GM11168 (cell line): ENCODE results near the gene MCOLN2.
"Not testable (repeated sequence)": the region's sequence is repeated elsewhere in the genome, so short reads cannot be mapped to it uniquely, and the experiment has no call there.

Experiments used
- in situ Hi-C: fragments of 300-500 bp; cut with MboI; formaldehyde crosslinking; loops from one replicate; pipeline ENCODE4 v1.12.0; 2022; ENCODE audit warnings: low sequenced_read_pairs; ENCODE audit not compliant: unreplicated experiment

Gene MCOLN2

GRCh38 chr1:84996846-84997666 lies at the start of gene MCOLN2:
Gene MCOLN2, minus strand, starts transcription at chr1:84997113. Its CDS starts 241 bp downstream, at chr1:84996872.
- in situ Hi-C loops, result no loop called here

GRCh38 chr1:85042413-85042812 lies 45.5 kb upstream of the MCOLN2 start:
- in situ Hi-C loops, result no loop called here

- in situ Hi-C loops, result no loop called here
These were observed 44.9 kb upstream of the MCOLN2 start for GRCh38 chr1:85041793-85042192.

GRCh38 chr1:85033221-85033620 lies 36.3 kb upstream of the MCOLN2 start:
- in situ Hi-C loops, result no loop called here

GRCh38 chr1:85030536-85030935 lies 33.6 kb upstream of the MCOLN2 start:
- in situ Hi-C loops, result no loop called here

- in situ Hi-C loops, result loop anchor here (5.0 kb wide), 1 partner anchor 81 kb away; no protein-coding TSS in a partner anchor
These were observed 31.2 kb upstream of the MCOLN2 start for GRCh38 chr1:85028151-85028550.

- in situ Hi-C loops, result loop anchor here (5.0 kb wide), 1 partner anchor 80 kb away; no protein-coding TSS in a partner anchor
These were observed 30.5 kb upstream of the MCOLN2 start for GRCh38 chr1:85027242-85027983.

- in situ Hi-C loops, result loop anchor here (5.0 kb wide), 1 partner anchor 79 kb away; no protein-coding TSS in a partner anchor
These were observed 29.0 kb upstream of the MCOLN2 start for GRCh38 chr1:85025940-85026339.

- in situ Hi-C loops, result loop anchor here (5.0 kb wide), 1 partner anchor 77 kb away; no protein-coding TSS in a partner anchor
These were observed 27.8 kb upstream of the MCOLN2 start for GRCh38 chr1:85024736-85025135.

GRCh38 chr1:85022700-85023099 lies 25.8 kb upstream of the MCOLN2 start:
- in situ Hi-C loops, result no loop called here

- in situ Hi-C loops, result no loop called here
These were observed 23.1 kb upstream of the MCOLN2 start for GRCh38 chr1:85019994-85020393.

- in situ Hi-C loops, result no loop called here
These were observed 18.9 kb upstream of the MCOLN2 start for GRCh38 chr1:85015826-85016225.

- in situ Hi-C loops, result not testable (repeated sequence)
These were observed 8.7 kb upstream of the MCOLN2 start for GRCh38 chr1:85005641-85006040.

GRCh38 chr1:85001742-85002141 lies 4.8 kb upstream of the MCOLN2 start:
- in situ Hi-C loops, result no loop called here

GRCh38 chr1:84998642-84999280 lies 1.8 kb upstream of the MCOLN2 start:
- in situ Hi-C loops, result no loop called here

- in situ Hi-C loops, result no loop called here
These were observed 1.0 kb upstream of the MCOLN2 start for GRCh38 chr1:84997667-84998600.

- in situ Hi-C loops, result no loop called here
These were observed 1.2 kb downstream of the MCOLN2 start for GRCh38 chr1:84995484-84996334.

- in situ Hi-C loops, result no loop called here
These were observed 5.6 kb downstream of the MCOLN2 start for GRCh38 chr1:84991097-84991920.
